Measurements from ENCODE around the gene ZGPAT.
"Not testable (repeated sequence)": the region's sequence is repeated elsewhere in the genome, so short reads cannot be mapped to it uniquely, and the experiment has no call there.

The ZGPAT gene

DNA sequence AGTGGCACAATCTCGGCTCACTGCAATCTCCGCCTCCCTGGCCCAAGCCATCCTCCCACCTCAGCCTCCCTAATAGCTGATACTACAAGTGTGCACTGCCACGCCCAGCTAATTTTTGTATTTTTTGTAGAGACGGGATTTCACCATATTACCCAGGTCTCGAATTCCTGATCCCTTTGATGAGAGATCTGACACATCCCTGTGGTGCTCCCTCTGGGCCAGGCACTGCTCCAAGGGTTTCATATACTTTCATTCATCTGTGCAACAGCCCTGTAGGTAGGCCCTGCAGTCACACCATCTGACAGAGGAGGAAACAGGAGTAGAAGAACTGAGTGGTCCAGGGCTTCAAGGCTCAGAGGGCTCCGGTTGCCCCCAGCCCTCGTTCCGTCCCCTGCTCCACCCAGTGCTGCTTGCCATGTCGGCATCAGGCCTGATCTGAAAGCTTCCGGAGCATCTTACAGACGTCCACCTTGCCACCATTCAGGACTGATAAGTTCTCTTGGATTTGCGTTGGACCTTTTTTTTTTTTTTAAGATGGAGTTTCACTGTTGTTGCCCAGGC lies 3.3 kb downstream of the ZGPAT start:
- H3K4me1 ChIP-seq (ENCODE audit: insufficient read depth, low read length), result 0 out of 2 replicates have a peak, but pooled peaks cover 5% of the 10 kb centered on the region
- no peak overlapping the region for H3K9ac ChIP-seq (ENCODE audit: low read depth, low read length)
- H3K36me3 ChIP-seq (ENCODE audit: insufficient read depth, low read length), result peaks cover 27% of the 10 kb centered on the region

GRCh38 chr20:63712191-63712590 lies 4.4 kb downstream of the ZGPAT start:
- Histone ChIP-seq H3K9ac (ENCODE audit: low read depth, low read length) (no peak overlapping the region), H3K9me3 (ENCODE audit: control insufficient read depth, insufficient read depth, low read length) (no peaks in the 10 kb centered on the region), H3K4me1 (ENCODE audit: insufficient read depth, low read length) (no peaks in the 10 kb centered on the region), H3K36me3 (ENCODE audit: insufficient read depth, low read length) (peaks cover 27% of the 10 kb centered on the region)

More for the DNA sequence above, 3.3 kb downstream of the ZGPAT start:
- no peaks in the 10 kb centered on the region for H3K9me3 ChIP-seq (ENCODE audit: control insufficient read depth, insufficient read depth, low read length)

DNA sequence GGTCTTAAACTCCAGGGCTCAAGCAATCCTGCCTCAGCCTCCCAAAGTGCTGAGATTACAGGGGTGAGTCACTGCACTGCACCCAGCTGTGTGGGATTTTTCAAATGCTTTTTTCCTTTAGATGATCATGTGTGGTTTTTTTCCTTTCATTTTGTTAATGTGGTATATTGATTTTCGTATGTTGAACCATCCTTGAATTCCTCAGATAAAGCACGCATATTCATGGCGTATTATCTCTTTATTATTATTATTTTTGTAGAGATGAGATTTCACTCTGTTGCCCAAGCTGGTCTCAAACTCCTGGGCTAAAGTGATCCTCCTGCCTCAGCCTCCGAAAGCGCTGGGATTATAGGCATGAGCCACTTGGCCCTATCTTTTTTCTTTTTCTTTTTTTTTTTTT lies 7.0 kb downstream of the ZGPAT start:
- H3K36me3 ChIP-seq (ENCODE audit: insufficient read depth, low read length), result peaks cover 23% of the 10 kb centered on the region
- no peaks in the 10 kb centered on the region for H3K9me3 ChIP-seq (ENCODE audit: control insufficient read depth, insufficient read depth, low read length)
- H3K4me1 ChIP-seq (ENCODE audit: insufficient read depth, low read length), result no peaks in the 10 kb centered on the region
- no peak overlapping the region for H3K9ac ChIP-seq (ENCODE audit: low read depth, low read length)

DNA sequence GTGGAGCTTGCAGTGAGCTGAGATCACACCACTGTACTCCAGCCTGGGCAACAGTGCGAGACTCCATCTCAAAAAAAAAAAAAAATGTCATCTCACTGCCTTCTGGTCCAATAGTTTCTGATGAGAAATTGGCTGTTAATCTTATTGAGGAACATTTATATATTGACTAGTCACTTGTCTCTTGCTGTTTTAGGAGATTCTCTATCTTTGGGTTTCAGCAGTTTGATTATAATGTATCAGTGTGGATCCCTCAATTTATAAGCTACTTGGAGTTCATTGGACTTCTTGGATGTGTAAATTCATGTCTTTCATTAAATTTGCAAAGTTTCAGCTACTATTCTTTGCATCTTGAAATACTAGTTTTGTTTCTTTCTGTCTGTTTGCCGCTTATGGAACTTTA lies 11.2 kb downstream of the ZGPAT start:
- Histone ChIP-seq H3K9me3 (ENCODE audit: control insufficient read depth, insufficient read depth, low read length) (no peaks in the 10 kb centered on the region), H3K36me3 (ENCODE audit: insufficient read depth, low read length) (peaks cover 7% of the 10 kb centered on the region; the same call in 1 of the 2 replicates), H3K4me1 (ENCODE audit: insufficient read depth, low read length) (no peaks in the 10 kb centered on the region), H3K9ac (ENCODE audit: low read depth, low read length) (no peak overlapping the region)

DNA sequence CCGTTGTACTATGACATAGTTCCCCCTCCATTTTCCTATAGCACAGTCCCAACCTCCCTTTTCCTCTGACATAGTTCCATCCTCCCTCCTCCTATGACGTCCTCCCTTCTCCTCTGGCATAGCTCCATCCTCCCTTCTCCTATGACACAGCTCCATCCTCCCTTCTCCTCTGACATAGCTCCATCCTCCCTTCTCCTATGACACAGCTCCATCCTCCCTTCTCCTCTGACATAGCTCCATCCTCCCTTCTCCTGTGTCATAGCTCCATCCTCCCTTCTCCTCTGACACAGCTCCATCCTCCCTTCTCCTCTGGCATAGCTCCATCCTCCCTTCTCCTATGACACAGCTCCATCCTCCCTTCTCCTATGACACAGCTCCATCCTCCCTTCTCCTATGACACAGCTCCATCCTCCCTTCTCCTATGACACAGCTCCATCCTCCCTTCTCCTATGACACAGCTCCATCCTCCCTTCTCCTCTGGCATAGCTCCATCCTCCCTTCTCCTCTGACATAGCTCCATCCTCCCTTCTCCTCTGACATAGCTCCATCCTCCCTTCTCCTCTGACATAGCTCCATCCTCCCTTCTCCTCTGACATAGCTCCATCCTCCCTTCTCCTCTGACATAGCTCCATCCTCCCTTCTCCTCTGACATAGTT lies 15.3 kb downstream of the ZGPAT start:
- H3K4me1 ChIP-seq (ENCODE audit: insufficient read depth, low read length); H3K9me3 ChIP-seq (ENCODE audit: control insufficient read depth, insufficient read depth, low read length); H3K9ac ChIP-seq (ENCODE audit: low read depth, low read length); H3K36me3 ChIP-seq (ENCODE audit: insufficient read depth, low read length): not testable (repeated sequence)

GRCh38 chr20:63730189-63730733 lies 22.4 kb downstream of the ZGPAT start:
- not testable (repeated sequence) for H3K9ac ChIP-seq (ENCODE audit: low read depth, low read length); H3K36me3 ChIP-seq (ENCODE audit: insufficient read depth, low read length); H3K4me1 ChIP-seq (ENCODE audit: insufficient read depth, low read length); H3K9me3 ChIP-seq (ENCODE audit: control insufficient read depth, insufficient read depth, low read length)

- Histone ChIP-seq H3K36me3 (ENCODE audit: insufficient read depth, low read length) (no peaks in the 10 kb centered on the region; the same call in 1 of the 2 replicates), H3K9ac (ENCODE audit: low read depth, low read length) (no peak overlapping the region), H3K9me3 (ENCODE audit: control insufficient read depth, insufficient read depth, low read length) (no peaks in the 10 kb centered on the region), H3K4me1 (ENCODE audit: insufficient read depth, low read length) (no peaks in the 10 kb centered on the region)
Measured at GRCh38 chr20:63731410-63731809, 23.6 kb downstream of the ZGPAT start.

DNA sequence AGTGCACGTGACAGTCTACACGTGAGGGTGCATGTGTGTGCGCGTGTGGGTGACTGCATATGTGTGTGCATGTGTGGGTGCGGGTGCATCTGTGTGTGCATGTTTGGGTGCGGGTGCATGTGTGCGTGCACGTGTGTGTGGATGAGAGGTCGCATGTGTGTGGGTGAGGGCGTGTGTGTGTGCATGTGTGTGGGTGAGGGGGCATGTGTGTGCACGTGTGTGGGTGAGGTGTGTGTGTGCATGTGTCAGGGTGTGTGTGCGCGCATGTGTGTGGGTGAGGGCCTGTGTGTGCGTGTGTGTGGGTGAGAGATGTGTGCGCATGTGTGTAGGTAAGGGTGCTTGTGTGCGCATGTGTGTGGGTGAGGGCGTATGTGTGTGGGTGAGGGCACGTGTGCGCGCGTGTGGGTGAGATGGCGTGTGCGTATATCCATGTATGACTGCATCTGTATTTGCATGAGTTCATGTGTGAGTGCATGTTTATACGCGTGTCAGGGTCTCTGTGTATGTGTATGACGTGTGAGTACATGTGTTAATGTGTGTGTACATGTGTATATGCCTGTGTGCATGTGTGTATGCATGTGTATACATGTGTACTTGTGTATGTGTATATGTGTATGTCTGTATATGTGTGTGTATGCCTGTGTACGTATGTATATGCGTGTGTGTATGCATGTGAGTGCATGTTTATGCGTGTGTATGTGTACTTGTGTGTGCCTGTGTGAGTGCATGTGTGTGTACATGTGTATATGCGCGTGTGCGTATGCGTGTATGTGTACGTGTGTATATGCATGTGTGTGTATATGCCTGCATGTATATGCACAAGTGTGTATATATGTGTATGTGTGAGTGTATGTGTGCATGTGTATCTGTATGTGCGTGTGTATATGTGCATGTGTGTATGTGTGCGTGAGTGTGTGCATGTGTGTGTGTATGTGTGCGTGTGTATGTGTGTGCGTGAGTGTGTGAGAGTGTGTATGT lies 24.6 kb downstream of the ZGPAT start:
- Histone ChIP-seq H3K36me3 (ENCODE audit: insufficient read depth, low read length) (no peaks in the 10 kb centered on the region; the same call in 1 of the 2 replicates), H3K9me3 (ENCODE audit: control insufficient read depth, insufficient read depth, low read length) (no peaks in the 10 kb centered on the region), H3K9ac (ENCODE audit: low read depth, low read length) (no peak overlapping the region), H3K4me1 (ENCODE audit: insufficient read depth, low read length) (no peaks in the 10 kb centered on the region; the same call in 1 of the 2 replicates)

GRCh38 chr20:63733117-63733516 lies 25.3 kb downstream of the ZGPAT start:
- Histone ChIP-seq H3K9me3 (ENCODE audit: control insufficient read depth, insufficient read depth, low read length) (no peaks in the 10 kb centered on the region), H3K9ac (ENCODE audit: low read depth, low read length) (no peak overlapping the region), H3K4me1 (ENCODE audit: insufficient read depth, low read length) (no peaks in the 10 kb centered on the region; the same call in 1 of the 2 replicates), H3K36me3 (ENCODE audit: insufficient read depth, low read length) (no peaks in the 10 kb centered on the region; the same call in 1 of the 2 replicates)

GRCh38 chr20:63733579-63734081 lies 25.8 kb downstream of the ZGPAT start:
- Histone ChIP-seq H3K36me3 (ENCODE audit: insufficient read depth, low read length) (no peaks in the 10 kb centered on the region; the same call in 1 of the 2 replicates), H3K4me1 (ENCODE audit: insufficient read depth, low read length) (peaks cover 3% of the 10 kb centered on the region; the same call in 1 of the 2 replicates), H3K9ac (ENCODE audit: low read depth, low read length) (no peak overlapping the region), H3K9me3 (ENCODE audit: control insufficient read depth, insufficient read depth, low read length) (no peaks in the 10 kb centered on the region)

GRCh38 chr20:63734111-63734945 lies 26.5 kb downstream of the ZGPAT start:
- no peaks in the 10 kb centered on the region; the same call in 1 of the 2 replicates for H3K36me3 ChIP-seq (ENCODE audit: insufficient read depth, low read length)
- peaks cover 3% of the 10 kb centered on the region; the same call in 1 of the 2 replicates for H3K4me1 ChIP-seq (ENCODE audit: insufficient read depth, low read length)

GRCh38 chr20:63734946-63735858 lies 27.4 kb downstream of the ZGPAT start:
- Histone ChIP-seq H3K9me3 (ENCODE audit: control insufficient read depth, insufficient read depth, low read length) (no peaks in the 10 kb centered on the region), H3K36me3 (ENCODE audit: insufficient read depth, low read length) (no peaks in the 10 kb centered on the region; the same call in 1 of the 2 replicates), H3K9ac (ENCODE audit: low read depth, low read length) (no peak overlapping the region), H3K4me1 (ENCODE audit: insufficient read depth, low read length) (peaks cover 3% of the 10 kb centered on the region; the same call in 1 of the 2 replicates)

More at GRCh38 chr20:63734111-63734945, 26.5 kb downstream of the ZGPAT start:
- Histone ChIP-seq H3K9ac (ENCODE audit: low read depth, low read length) (no peak overlapping the region), H3K9me3 (ENCODE audit: control insufficient read depth, insufficient read depth, low read length) (no peaks in the 10 kb centered on the region)
